SK-N-SH (cell line): ENCODE measurements around the gene PLD4.

ENCODE experiments used
- FOXM1 ChIP-seq: IDR thresholded peaks from 2 replicates; pipeline ENCODE4 v1.4.0; 2012; ENCODE audit warnings: low read depth, mild to moderate bottlenecking
- TF ChIP-seq, protein P1 (sequence below): fragments of 200-600 bp; sonication (generic); IDR thresholded peaks from 2 replicates; pipeline ENCODE4 v1.6.1; 2017; ENCODE audit warnings: antibody characterized with exemption, mild to moderate bottlenecking, moderate library complexity

DNA sequence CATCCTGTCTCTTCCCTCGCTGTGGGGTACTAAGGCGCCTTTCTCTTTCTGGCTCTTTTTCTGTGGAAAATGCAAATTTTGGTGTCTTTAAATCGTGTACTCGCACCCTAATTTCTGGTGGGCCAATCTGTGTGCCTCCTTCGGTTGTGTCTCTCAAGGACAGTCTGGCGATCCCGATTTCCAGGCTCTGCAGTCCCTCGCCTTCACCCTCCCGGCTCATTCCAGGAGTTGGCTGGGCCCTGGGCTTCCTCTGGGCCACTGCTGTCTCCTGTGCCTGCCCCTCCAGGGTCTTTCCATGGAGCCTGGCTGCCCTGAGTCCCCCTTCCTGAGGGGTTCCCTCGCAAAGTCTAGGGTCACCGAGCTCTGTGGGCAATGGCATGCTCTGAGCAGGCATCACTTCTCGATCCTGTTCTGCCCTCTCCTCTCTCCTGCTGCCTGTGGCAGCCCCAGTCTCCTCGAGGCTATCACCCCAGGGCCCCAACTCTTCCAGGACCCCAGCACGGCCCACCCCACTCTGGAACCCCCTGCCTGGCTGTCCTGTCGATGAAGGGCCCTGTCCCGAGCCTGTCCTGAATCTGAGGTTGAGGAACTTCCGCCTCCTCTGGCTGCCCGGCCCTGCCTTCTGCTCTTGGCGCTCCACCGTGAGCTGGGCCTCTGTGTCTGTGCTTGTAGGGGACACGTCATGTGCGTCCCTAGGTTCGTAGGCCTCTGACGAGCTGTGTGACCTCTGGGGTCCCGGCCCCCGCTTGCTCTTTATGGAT lies 29.4 kb downstream of the PLD4 start:
- TF ChIP-seq, protein P1, sequence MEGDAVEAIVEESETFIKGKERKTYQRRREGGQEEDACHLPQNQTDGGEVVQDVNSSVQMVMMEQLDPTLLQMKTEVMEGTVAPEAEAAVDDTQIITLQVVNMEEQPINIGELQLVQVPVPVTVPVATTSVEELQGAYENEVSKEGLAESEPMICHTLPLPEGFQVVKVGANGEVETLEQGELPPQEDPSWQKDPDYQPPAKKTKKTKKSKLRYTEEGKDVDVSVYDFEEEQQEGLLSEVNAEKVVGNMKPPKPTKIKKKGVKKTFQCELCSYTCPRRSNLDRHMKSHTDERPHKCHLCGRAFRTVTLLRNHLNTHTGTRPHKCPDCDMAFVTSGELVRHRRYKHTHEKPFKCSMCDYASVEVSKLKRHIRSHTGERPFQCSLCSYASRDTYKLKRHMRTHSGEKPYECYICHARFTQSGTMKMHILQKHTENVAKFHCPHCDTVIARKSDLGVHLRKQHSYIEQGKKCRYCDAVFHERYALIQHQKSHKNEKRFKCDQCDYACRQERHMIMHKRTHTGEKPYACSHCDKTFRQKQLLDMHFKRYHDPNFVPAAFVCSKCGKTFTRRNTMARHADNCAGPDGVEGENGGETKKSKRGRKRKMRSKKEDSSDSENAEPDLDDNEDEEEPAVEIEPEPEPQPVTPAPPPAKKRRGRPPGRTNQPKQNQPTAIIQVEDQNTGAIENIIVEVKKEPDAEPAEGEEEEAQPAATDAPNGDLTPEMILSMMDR = no peak
- no peak for TF ChIP-seq FOXM1
